ENCODE measurements around the gene NR6A1. TPM values are rescaled to one million over a fixed set of nuclear protein-coding genes. Genes with fewer than 3 reads are reported as not detected.

NR6A1 gene
- total and polyA plus RNA-seq, 2 of the 13 experiments (the other 11 are each of a cell fraction or from before 2014, with no cell fraction given), result 28.1 to 31.5 TPM

GRCh38 chr9:124617477-124618141 lies 153.5 kb downstream of the NR6A1 start (continued):
- TF ChIP-seq, protein P1, sequence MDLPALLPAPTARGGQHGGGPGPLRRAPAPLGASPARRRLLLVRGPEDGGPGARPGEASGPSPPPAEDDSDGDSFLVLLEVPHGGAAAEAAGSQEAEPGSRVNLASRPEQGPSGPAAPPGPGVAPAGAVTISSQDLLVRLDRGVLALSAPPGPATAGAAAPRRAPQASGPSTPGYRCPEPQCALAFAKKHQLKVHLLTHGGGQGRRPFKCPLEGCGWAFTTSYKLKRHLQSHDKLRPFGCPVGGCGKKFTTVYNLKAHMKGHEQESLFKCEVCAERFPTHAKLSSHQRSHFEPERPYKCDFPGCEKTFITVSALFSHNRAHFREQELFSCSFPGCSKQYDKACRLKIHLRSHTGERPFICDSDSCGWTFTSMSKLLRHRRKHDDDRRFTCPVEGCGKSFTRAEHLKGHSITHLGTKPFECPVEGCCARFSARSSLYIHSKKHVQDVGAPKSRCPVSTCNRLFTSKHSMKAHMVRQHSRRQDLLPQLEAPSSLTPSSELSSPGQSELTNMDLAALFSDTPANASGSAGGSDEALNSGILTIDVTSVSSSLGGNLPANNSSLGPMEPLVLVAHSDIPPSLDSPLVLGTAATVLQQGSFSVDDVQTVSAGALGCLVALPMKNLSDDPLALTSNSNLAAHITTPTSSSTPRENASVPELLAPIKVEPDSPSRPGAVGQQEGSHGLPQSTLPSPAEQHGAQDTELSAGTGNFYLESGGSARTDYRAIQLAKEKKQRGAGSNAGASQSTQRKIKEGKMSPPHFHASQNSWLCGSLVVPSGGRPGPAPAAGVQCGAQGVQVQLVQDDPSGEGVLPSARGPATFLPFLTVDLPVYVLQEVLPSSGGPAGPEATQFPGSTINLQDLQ (CRISPR knock-in tag; IDR thresholded peaks at IDR 0.05), result no peak
- TF ChIP-seq DBP (CRISPR knock-in tag; IDR thresholded peaks at IDR 0.05; ENCODE audit: not compliant biosample characterization), result no peak
- no peak for TF ChIP-seq NFKBIZ (CRISPR knock-in tag; IDR thresholded peaks at IDR 0.05)
- no peak for TF ChIP-seq ZNF234 (CRISPR knock-in tag; conservative IDR thresholded peaks at IDR 0.05)
- no peak for TF ChIP-seq RFX5 (IDR thresholded peaks at IDR 0.05; ENCODE audit: low read depth, low read length)
- TF ChIP-seq ZNF512B (CRISPR knock-in tag; IDR thresholded peaks at IDR 0.05; ENCODE audit: borderline replicate concordance), result no peak
- TF ChIP-seq GZF1 (CRISPR knock-in tag; IDR thresholded peaks at IDR 0.05), result no peak
- TF ChIP-seq ZBTB33 (CRISPR knock-in tag; IDR thresholded peaks at IDR 0.05), result peak; percentile 34; the same call in 1 of the 2 replicates
- no peak for TF ChIP-seq ETV5 (CRISPR knock-in tag; IDR thresholded peaks at IDR 0.05; ENCODE audit: borderline replicate concordance)
- no peak for TF ChIP-seq ZNF83 (CRISPR knock-in tag; IDR thresholded peaks at IDR 0.05; ENCODE audit: borderline replicate concordance)
- TF ChIP-seq JUND (CRISPR knock-in tag; IDR thresholded peaks at IDR 0.05), result no peak
- TF ChIP-seq ERF (CRISPR knock-in tag; IDR thresholded peaks at IDR 0.05), result 0 out of 2 replicates have a peak, but pooled peaks have one; percentile 35
- no peak for TF ChIP-seq ZNF333 (CRISPR knock-in tag; IDR thresholded peaks at IDR 0.05; ENCODE audit: borderline replicate concordance)
- TF ChIP-seq, protein P2, sequence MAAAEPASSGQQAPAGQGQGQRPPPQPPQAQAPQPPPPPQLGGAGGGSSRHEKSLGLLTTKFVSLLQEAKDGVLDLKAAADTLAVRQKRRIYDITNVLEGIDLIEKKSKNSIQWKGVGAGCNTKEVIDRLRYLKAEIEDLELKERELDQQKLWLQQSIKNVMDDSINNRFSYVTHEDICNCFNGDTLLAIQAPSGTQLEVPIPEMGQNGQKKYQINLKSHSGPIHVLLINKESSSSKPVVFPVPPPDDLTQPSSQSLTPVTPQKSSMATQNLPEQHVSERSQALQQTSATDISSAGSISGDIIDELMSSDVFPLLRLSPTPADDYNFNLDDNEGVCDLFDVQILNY (CRISPR knock-in tag; conservative IDR thresholded peaks at IDR 0.05), result no peak
- TF ChIP-seq HNF1B (CRISPR knock-in tag; IDR thresholded peaks at IDR 0.05), result no peak
- TF ChIP-seq KDM5A (IDR thresholded peaks at IDR 0.05; ENCODE audit: borderline replicate concordance, low read length), result no peak
- peak; percentile 15; the same call in 1 of the 2 replicates for TF ChIP-seq ZFX (CRISPR knock-in tag; IDR thresholded peaks at IDR 0.05; ENCODE audit: low read depth)
- no peak for TF ChIP-seq TARDBP (CRISPR knock-in tag; IDR thresholded peaks at IDR 0.05)
